Measurements from ENCODE around the gene NRXN3.

DNA sequence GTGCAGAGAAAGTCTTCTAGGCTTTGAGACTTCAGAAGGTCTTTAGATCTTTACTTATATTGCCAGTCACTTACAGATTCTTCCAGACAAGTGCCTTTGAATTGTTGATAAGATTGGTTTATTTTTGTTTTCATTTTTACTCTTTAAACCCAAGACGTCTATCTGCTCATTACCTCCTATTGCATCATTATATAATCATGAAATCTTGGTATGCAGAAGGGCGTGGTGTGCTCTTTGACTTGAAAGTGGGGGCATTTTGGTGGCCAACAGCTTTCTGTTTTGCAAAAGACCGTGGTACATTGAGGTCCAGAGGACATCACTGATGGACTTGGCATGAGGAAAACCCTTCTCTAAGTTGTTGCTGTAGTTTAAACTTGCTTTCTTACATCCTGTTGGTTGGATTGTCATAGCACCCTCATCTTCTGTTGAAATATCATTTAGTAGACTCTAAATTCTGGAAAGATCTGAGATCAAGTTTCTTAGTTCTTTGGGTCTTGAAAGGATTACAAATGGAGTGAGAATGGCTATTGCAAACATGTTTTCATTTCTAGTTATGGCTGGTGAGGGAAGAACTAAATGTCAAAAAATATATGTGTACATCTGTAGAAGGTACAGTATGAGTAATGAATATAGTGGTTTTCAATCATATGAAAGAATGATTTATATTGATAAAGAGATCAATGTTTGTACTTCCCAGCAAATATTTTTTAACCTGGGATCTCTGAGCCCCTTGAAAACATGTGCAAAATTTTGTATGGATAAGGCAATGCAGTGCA is 441.8 kb downstream of the NRXN3 start:
- TF ChIP-seq EZH2 (IDR thresholded peaks at IDR 0.05; ENCODE audit: low read depth), result no peak
- TF ChIP-seq, protein P1, sequence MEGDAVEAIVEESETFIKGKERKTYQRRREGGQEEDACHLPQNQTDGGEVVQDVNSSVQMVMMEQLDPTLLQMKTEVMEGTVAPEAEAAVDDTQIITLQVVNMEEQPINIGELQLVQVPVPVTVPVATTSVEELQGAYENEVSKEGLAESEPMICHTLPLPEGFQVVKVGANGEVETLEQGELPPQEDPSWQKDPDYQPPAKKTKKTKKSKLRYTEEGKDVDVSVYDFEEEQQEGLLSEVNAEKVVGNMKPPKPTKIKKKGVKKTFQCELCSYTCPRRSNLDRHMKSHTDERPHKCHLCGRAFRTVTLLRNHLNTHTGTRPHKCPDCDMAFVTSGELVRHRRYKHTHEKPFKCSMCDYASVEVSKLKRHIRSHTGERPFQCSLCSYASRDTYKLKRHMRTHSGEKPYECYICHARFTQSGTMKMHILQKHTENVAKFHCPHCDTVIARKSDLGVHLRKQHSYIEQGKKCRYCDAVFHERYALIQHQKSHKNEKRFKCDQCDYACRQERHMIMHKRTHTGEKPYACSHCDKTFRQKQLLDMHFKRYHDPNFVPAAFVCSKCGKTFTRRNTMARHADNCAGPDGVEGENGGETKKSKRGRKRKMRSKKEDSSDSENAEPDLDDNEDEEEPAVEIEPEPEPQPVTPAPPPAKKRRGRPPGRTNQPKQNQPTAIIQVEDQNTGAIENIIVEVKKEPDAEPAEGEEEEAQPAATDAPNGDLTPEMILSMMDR (conservative IDR thresholded peaks at IDR 0.05), result no peak

All from PC-9 (cell line).